BE2C (cell line): ENCODE data around the gene FUOM.

Source experiments
- DNase-seq: peaks from one replicate; pipeline ENCODE4 v3.0.0-alpha.2; 2020
- H3K27me3 ChIP-seq: fragments of 250-450 bp; sonication (Bioruptor Pico); 2 replicates; pipeline ENCODE4 v1.5.1; 2020; ENCODE audit warnings: mild to moderate bottlenecking
- H3K36me3 ChIP-seq: fragments of 250-450 bp; sonication (Bioruptor Pico); 2 replicates; pipeline ENCODE4 v1.5.1; 2020; ENCODE audit warnings: mild to moderate bottlenecking
- H3K4me1 ChIP-seq: fragments of 250-450 bp; sonication (Bioruptor Pico); 2 replicates; pipeline ENCODE4 v1.5.1; 2020
- H3K4me3 ChIP-seq: 2 replicates; pipeline ENCODE4 v1.5.1; 2011; ENCODE audit warnings: low read depth, low read length
- H3K9me3 ChIP-seq: fragments of 250-450 bp; sonication (Bioruptor Pico); 2 replicates; pipeline ENCODE4 v1.5.1; 2020
- CTCF ChIP-seq: IDR thresholded peaks from 2 replicates; pipeline ENCODE4 v1.5.1; 2012; ENCODE audit warnings: mild to moderate bottlenecking, low read depth, low read length

The FUOM gene

GRCh38 chr10:133315847-133316246, 42.0 kb downstream of the FUOM start:
- peaks cover 8% of the 10 kb centered on the region; the same call in 1 of the 2 replicates for H3K4me1 ChIP-seq
- no peak overlapping the region for H3K4me3 ChIP-seq
- TF ChIP-seq CTCF: no peak
- no peaks in the 10 kb centered on the region for H3K27me3 ChIP-seq
- no peak for DNase-seq
- H3K36me3 ChIP-seq: 0 out of 2 replicates have a peak, but pooled peaks cover under 1% of the 10 kb centered on the region
- H3K9me3 ChIP-seq: peaks cover 1% of the 10 kb centered on the region; the same call in 1 of the 2 replicates

GRCh38 chr10:133314911-133315310, 42.9 kb downstream of the FUOM start:
- Histone ChIP-seq H3K27me3 (no peaks in the 10 kb centered on the region), H3K36me3 (peaks cover 10% of the 10 kb centered on the region), H3K4me3 (no peak overlapping the region), H3K9me3 (no peaks in the 10 kb centered on the region), H3K4me1 (peaks cover 8% of the 10 kb centered on the region; the same call in 1 of the 2 replicates)
- no peak for DNase-seq
- TF ChIP-seq CTCF: no peak

- H3K4me1 ChIP-seq: peaks cover 11% of the 10 kb centered on the region
Observed at GRCh38 chr10:133313192-133313591, 44.6 kb downstream of the FUOM start.

GRCh38 chr10:133312769-133313145, 45.1 kb downstream of the FUOM start:
- Histone ChIP-seq H3K27me3 (no peaks in the 10 kb centered on the region), H3K9me3 (no peaks in the 10 kb centered on the region), H3K4me1 (peaks cover 11% of the 10 kb centered on the region), H3K4me3 (no peak overlapping the region), H3K36me3 (peaks cover 18% of the 10 kb centered on the region)
- DNase-seq: no peak
- TF ChIP-seq CTCF: no peak

More at GRCh38 chr10:133313192-133313591, 44.6 kb downstream of the FUOM start:
- Histone ChIP-seq H3K27me3 (no peaks in the 10 kb centered on the region), H3K9me3 (no peaks in the 10 kb centered on the region), H3K36me3 (peaks cover 18% of the 10 kb centered on the region), H3K4me3 (no peak overlapping the region)
- TF ChIP-seq CTCF: no peak
- DNase-seq: no peak

GRCh38 chr10:133312016-133312768, 45.6 kb downstream of the FUOM start:
- H3K4me3 ChIP-seq: no peak overlapping the region
- H3K9me3 ChIP-seq: no peaks in the 10 kb centered on the region
- H3K4me1 ChIP-seq: peaks cover 11% of the 10 kb centered on the region
- TF ChIP-seq CTCF: no peak
- peaks cover 18% of the 10 kb centered on the region for H3K36me3 ChIP-seq
- H3K27me3 ChIP-seq: no peaks in the 10 kb centered on the region; the same call in 1 of the 2 replicates
- no peak for DNase-seq

GRCh38 chr10:133311570-133311969, 46.2 kb downstream of the FUOM start:
- H3K27me3 ChIP-seq: no peaks in the 10 kb centered on the region; the same call in 1 of the 2 replicates
- H3K4me3 ChIP-seq: no peak overlapping the region
- no peak for TF ChIP-seq CTCF
- no peaks in the 10 kb centered on the region for H3K9me3 ChIP-seq
- peaks cover 18% of the 10 kb centered on the region for H3K36me3 ChIP-seq
- H3K4me1 ChIP-seq: peaks cover 11% of the 10 kb centered on the region
- DNase-seq: no peak
